ENCODE measurements around the gene ZNF410.

Gene ZNF410

GRCh38 chr14:73942180-73942579 is 55.5 kb downstream of the ZNF410 start:
- no peak overlapping the region for H3K27ac ChIP-seq
- no peak for TF ChIP-seq CTCF (conservative IDR thresholded peaks at IDR 0.05)

- H3K27ac ChIP-seq = no peak overlapping the region
- no peak for TF ChIP-seq CTCF (conservative IDR thresholded peaks at IDR 0.05)
Observed at GRCh38 chr14:73943083-73943482, 56.4 kb downstream of the ZNF410 start.

GRCh38 chr14:73944432-73945158 is 57.9 kb downstream of the ZNF410 start:
- no peak for TF ChIP-seq CTCF (conservative IDR thresholded peaks at IDR 0.05)
- peak overlapping the region; percentile 61 for H3K27ac ChIP-seq

- TF ChIP-seq CTCF (conservative IDR thresholded peaks at IDR 0.05) = no peak
- peak overlapping the region; percentile 61 for H3K27ac ChIP-seq
Observed at GRCh38 chr14:73945159-73945670, 58.6 kb downstream of the ZNF410 start.

GRCh38 chr14:73949752-73950734 is 63.4 kb downstream of the ZNF410 start, which contains the start of the genes COQ6 and FAM161B:
TSS of gene COQ6 (plus strand) at chr14:73950302. CDS start at chr14:73950333, 31 bp downstream.
TSS of gene FAM161B (minus strand) at chr14:73950094. CDS start at chr14:73950026, 68 bp downstream.
- peak within 1 kb of the TSS; percentile 88 for H3K27ac ChIP-seq
- peak; percentile 17; the same call in 1 of the 2 replicates for TF ChIP-seq CTCF (conservative IDR thresholded peaks at IDR 0.05)

GRCh38 chr14:73953731-73954130 is 67.1 kb downstream of the ZNF410 start:
- no peak for TF ChIP-seq CTCF (conservative IDR thresholded peaks at IDR 0.05)
- H3K27ac ChIP-seq = no peak overlapping the region

GRCh38 chr14:73955674-73956073 is 69.0 kb downstream of the ZNF410 start:
- no peak for TF ChIP-seq CTCF (conservative IDR thresholded peaks at IDR 0.05)
- H3K27ac ChIP-seq = no peak overlapping the region
